Measurements from ENCODE around the gene HAUS3.
A peak's percentile ranks its signal among the peaks of the same experiment; 100 is the strongest.
"Not testable (repeated sequence)": the region's sequence is repeated elsewhere in the genome, so short reads cannot be mapped to it uniquely, and the experiment has no call there.

The HAUS3 gene

GRCh38 chr4:2250357-2251072 is 8.6 kb upstream of the HAUS3 start:
- no peak for DNase-seq

- DNase-seq: no peak
Measured at GRCh38 chr4:2249526-2250356, 7.8 kb upstream of the HAUS3 start.

DNA sequence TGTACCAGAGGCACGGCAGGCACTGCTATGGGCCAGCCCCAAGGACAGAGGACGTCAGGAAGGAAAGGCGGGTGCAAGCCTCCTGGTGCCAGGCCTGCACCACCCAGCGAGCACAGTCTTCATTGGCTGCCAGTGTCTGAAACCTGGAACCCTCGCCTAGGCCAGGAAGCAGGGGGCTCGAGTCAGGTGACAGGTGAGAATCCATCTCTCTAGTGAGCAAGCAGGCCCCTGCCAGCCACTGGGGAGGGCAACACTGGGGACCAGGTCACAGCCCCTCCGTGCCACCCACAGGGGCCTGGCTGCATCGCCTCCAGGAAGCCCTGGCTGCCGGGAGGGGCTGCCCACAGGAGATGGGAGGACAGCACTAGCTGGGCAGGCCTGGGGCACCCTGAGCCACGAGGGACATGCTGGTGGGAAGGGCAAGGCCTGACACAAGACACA is 6.9 kb upstream of the HAUS3 start:
- DNase-seq: no peak

GRCh38 chr4:2248044-2248780 is 6.3 kb upstream of the HAUS3 start:
- no peak for DNase-seq

GRCh38 chr4:2247128-2248043 is 5.5 kb upstream of the HAUS3 start:
- DNase-seq: no peak

DNA sequence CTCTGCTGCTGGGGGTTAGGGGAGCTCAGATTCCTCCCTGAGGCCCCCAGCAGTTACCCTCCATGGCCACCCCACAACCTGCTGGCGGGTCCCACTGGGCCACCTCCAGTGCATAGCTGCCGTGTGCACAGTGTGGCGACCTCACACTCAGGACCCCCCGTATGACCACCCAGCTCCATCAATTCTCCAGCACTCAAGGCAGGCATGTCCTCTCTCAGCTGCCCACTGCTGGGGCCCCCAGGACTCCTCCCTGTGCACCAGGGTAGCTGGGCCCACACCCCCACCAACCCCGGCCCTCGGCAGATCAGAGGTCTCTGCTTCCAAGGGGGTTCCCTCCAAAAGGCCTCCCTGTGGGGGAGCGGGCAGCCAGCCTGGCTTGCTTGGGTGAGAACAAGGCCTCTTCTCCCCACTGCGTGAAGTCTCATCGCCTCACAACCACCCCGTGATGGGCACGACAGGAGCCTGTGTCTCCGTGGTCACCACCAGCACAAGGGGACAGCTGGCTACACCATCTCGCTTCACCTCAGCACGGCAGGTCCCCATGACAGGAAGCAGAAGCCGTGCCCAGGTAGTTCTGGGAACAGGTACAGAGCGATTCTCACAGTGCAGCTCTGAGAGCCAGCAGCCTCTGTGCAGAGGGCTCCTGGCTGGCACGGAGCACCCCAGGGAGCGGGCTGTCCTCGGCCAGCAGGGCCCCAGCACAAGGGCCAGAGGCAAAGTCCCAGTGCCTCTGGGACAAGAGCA is 4.6 kb upstream of the HAUS3 start:
- no peak for DNase-seq

DNA sequence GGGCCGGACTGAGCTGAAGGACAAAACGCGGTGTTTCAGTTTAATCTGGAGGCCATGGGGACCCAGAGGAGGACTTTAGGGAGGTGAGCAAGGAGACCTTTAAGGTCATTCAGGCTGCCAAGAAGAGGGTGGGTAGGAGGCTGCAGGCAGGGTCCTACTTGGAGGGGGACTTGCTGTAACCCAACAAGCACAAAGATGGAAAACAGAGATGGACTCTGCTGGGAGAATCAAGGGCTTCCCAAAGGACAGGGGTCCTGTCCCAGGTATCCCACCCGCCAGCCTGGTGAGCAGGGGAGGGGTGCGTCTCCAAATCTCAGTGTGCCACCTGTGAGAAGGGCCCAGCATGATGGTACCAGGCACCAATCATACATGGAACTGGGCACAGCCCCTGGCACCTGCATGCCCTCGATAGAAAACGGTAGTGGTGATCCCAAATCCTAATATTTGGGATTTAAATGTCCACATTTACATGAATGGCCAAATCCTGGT is 3.9 kb upstream of the HAUS3 start:
- no peak for DNase-seq

GRCh38 chr4:2245057-2245786 is 3.3 kb upstream of the HAUS3 start:
- DNase-seq: no peak

GRCh38 chr4:2243681-2244380 is 1.9 kb upstream of the HAUS3 start:
- DNase-seq: no peak

DNA sequence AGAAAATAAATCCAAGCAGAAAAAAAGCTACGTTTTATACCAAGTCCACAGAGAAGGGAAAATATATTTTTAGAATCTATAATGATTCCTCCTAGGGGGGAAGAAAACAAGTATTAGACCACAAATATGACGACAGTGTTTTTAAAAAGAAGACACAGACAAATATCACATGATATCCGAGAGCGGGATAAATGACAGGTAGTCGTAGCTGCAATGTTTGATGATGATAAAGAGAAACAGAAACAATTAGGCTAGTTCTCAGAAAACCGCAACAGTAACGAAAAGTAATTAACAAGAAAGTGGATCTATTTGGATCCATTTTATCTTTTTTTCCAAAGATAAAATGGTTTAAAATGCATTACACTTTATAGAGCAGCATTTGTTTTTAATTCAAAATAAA is 918 bp downstream of the HAUS3 start:
- peak; percentile 72 for DNase-seq

- no peak for DNase-seq
Measured at GRCh38 chr4:2236944-2237666, 4.8 kb downstream of the HAUS3 start.

- no peak for DNase-seq
Measured at GRCh38 chr4:2231082-2231481, 10.8 kb downstream of the HAUS3 start.

GRCh38 chr4:2226261-2226660 is 15.7 kb downstream of the HAUS3 start:
- DNase-seq: no peak

GRCh38 chr4:2222838-2223237 is 19.1 kb downstream of the HAUS3 start:
- no peak for DNase-seq

DNA sequence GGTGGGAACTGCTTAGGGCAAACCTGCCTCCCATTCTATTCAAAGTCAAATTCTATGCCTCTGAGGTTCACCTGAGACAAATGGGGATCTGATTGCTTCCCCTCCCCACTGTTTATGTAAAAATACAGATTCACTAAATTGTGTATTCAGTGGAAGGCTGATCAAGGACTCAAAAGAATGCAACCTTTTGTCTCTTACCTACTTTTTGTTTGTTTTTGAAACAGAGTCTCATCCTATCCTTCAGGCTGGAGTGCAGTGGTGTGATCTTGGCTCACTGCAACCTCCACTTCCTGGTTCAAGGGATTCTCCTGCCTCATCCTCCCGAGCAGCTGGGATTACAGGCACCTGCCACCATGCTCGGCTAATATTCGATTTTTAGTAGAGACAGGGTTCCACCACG is 20.5 kb downstream of the HAUS3 start:
- DNase-seq: not testable (repeated sequence)

GRCh38 chr4:2220016-2220630 is 21.8 kb downstream of the HAUS3 start:
- peak; percentile 85 for DNase-seq

DNA sequence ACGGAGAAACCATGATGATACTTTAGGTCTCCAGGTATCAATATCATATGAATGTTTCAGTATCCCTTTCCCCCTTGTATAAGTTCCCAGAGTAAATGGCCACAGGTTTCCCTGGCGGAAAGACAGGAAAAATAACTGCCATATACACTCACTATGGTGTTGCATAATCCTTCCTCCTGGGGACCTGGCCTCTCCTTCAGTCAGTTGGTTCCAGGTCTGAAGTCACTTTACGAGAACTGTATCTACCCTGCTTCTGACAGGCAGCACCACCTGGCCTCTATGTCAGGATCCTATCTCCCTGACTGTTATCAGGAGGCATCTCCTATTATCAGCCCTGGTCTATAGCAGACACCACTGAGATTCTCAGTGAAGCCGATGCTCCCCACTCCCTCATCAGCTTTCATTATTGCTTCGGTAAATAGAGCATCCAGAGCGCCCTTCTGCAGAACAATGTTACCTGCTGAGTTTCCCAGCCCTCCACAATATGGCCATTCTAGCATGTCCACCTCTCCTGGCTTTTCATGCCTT is 22.6 kb downstream of the HAUS3 start:
- no peak for DNase-seq

DNA sequence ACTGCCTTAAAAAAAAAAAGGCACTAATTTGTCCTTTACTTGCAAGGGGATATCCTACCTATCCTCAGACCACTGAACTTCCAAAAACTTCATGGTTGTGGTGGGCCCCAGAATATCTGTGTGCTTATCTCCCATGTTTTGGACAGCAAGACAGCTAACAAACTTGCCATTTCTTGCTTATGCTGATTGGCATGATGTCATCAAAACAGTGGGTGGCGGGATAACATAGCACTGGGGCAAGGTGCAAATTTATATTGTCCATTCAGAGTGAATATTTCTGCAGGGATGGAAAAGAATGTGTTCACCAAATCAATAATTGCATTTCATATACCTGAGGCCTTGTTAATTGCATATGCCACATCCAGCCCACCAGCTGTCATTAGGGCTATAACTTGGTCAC is 23.5 kb downstream of the HAUS3 start:
- DNase-seq: no peak

- DNase-seq: no peak
Measured at GRCh38 chr4:2217726-2218125, 24.2 kb downstream of the HAUS3 start.

All from CD4-positive, alpha-beta T cell treated with Interleukin-10 for 1 hour (primary cell).